Lung (tissue), 12 donors: Measurements from ENCODE around the gene LSS. TPM values are rescaled to one million over a fixed set of nuclear protein-coding genes. Genes with fewer than 3 reads are reported as not detected.
"Not testable (repeated sequence)": the region's sequence is repeated elsewhere in the genome, so short reads cannot be mapped to it uniquely, and the experiment has no call there.

Experiments
- ATAC-seq: fragments of 200-7000 bp; cut with Tn5 transposase; one replicate; pipeline ENCODE4 v1.9.1; 2020; ENCODE audit warnings: moderate number of reproducible peaks; ENCODE audit not compliant: insufficient read depth, low FRiP score
- DNase-seq, 3 donors: peaks; one replicate each; pipeline ENCODE4 v3.0.0-alpha.2; 2013 to 2017
- H3K27ac ChIP-seq, 2 donors: one replicate each; pipeline ENCODE4 v1.5.1; 2013; ENCODE audit warnings: mild to moderate bottlenecking in 2 of 2, moderate library complexity in 2 of 2, control low read depth in 1 of 2, inconsistent platforms in 1 of 2, low read depth in 1 of 2, low read length in 1 of 2
- H3K27me3 ChIP-seq, 3 donors: one replicate each; pipeline ENCODE4 v1.5.1; 2013; ENCODE audit warnings: low read length in 2 of 3; ENCODE audit not compliant: control insufficient read depth in 3 of 3, insufficient read depth in 3 of 3
- H3K36me3 ChIP-seq, 4 donors: one replicate each; pipeline ENCODE4 v1.5.1; 2013; ENCODE audit warnings: low read length in 4 of 4, mild to moderate bottlenecking in 1 of 4, moderate library complexity in 1 of 4; ENCODE audit not compliant: control insufficient read depth in 4 of 4, insufficient read depth in 4 of 4
- H3K4me1 ChIP-seq, 5 donors: one replicate each; pipeline ENCODE4 v1.5.1; 2013; ENCODE audit warnings: low read length in 5 of 5, mild to moderate bottlenecking in 2 of 5, moderate library complexity in 1 of 5; ENCODE audit not compliant: control insufficient read depth in 5 of 5, insufficient read depth in 5 of 5
- H3K4me3 ChIP-seq: one replicate; pipeline ENCODE4 v1.5.1; 2013; ENCODE audit warnings: mild to moderate bottlenecking, control low read depth, moderate library complexity
- H3K9ac ChIP-seq, 2 donors: one replicate each; pipeline ENCODE4 v1.5.1; 2013; ENCODE audit warnings: low read length in 2 of 2, control low read depth in 1 of 2; ENCODE audit not compliant: insufficient read depth in 1 of 2
- H3K9me3 ChIP-seq, 4 donors: one replicate each; pipeline ENCODE4 v1.5.1; 2013; ENCODE audit warnings: low read length in 3 of 4, mild to moderate bottlenecking in 1 of 4, moderate library complexity in 1 of 4; ENCODE audit not compliant: control insufficient read depth in 4 of 4, insufficient read depth in 3 of 4
- CTCF ChIP-seq: IDR thresholded peaks from 2 replicates; pipeline ENCODE4 v1.5.1; 2012; ENCODE audit warnings: mild to moderate bottlenecking; ENCODE audit errors: control extremely low read depth, extremely low read depth
- whole genome bisulfite sequencing, 2 donors: extraction: QIAGEN DNeasy Blood & Tissue Kit; methylation state at CpG; one replicate each; pipeline ENCODE4 v1.1.7; 2013; 5-methylcytosine and 5-hydroxymethylcytosine counted together
- polyA plus RNA-seq, 2 donors: library from polyadenylated mRNA; stranded (reverse); fragments of 200-250 nt; gene quantifications; one replicate each; pipeline ENCODE4 v1.2.1, GENCODE V29; 2013
- total RNA-seq, 2 donors: library from RNA; depleted of rRNA in 1 of 2; stranded (reverse); fragments of >200 nt in 1 of 2; gene quantifications; one replicate each; pipeline ENCODE4 v1.2.1, GENCODE V29; 2014 to 2021
- donor health status: control.
- donor health status: control.
- donor health status: Bipolar disorder and iron deficiency.
- donor health status: healthy.
- donor health status: DM: yes; HTN: yes; CAD: no.

The LSS gene
- total and polyA plus RNA-seq, 4 donors, result 54.6 to 152 (median 98.8) TPM

- Histone ChIP-seq H3K36me3 (peaks cover 5 to 62% (median 8%) of the 10 kb centered on the region in 4 donors), H3K27ac (no peak overlapping the region), H3K9me3 (no peaks in the 10 kb centered on the region), H3K9ac (no peak overlapping the region), H3K4me3 (no peak overlapping the region), H3K27me3 (no peaks in the 10 kb centered on the region), H3K4me1 (no peaks in the 10 kb centered on the region)
- no peak for TF ChIP-seq CTCF
- ATAC-seq (no peak), DNase-seq (no peak)
- 95% methylated on average over 16 of the region's 16 CpGs for WGBS, 2 donors
Observed at GRCh38 chr21:46205766-46206162, 22.8 kb downstream of the LSS start.

GRCh38 chr21:46205166-46205565 lies 23.4 kb downstream of the LSS start:
- 92 to 93% methylated on average over 18 of the region's 18 CpGs for WGBS, 2 donors

GRCh38 chr21:46203203-46203600 lies 25.4 kb downstream of the LSS start:
- H3K4me1 ChIP-seq, result no peaks in the 10 kb centered on the region
- no peaks in the 10 kb centered on the region for H3K27me3 ChIP-seq
- no peak overlapping the region for H3K4me3 ChIP-seq
- ATAC-seq (no peak), DNase-seq (no peak)
- H3K9me3 ChIP-seq, result no peaks in the 10 kb centered on the region
- no peak overlapping the region for H3K9ac ChIP-seq
- WGBS, 2 donors, result 96 to 98% methylated on average over 8 of the region's 8 CpGs
- H3K27ac ChIP-seq, result peak overlapping the region in 1 of 2 donors; percentile 3
- peaks cover 9 to 42% (median 16%) of the 10 kb centered on the region in 4 donors for H3K36me3 ChIP-seq
- no peak for TF ChIP-seq CTCF

More at GRCh38 chr21:46205166-46205565, 23.4 kb downstream of the LSS start:
- Histone ChIP-seq H3K36me3 (peaks cover 2 to 56% (median 9%) of the 10 kb centered on the region in 4 donors), H3K9ac (no peak overlapping the region), H3K4me3 (no peak overlapping the region), H3K27ac (no peak overlapping the region), H3K27me3 (no peaks in the 10 kb centered on the region), H3K9me3 (no peaks in the 10 kb centered on the region), H3K4me1 (no peaks in the 10 kb centered on the region)
- no peak for TF ChIP-seq CTCF
- DNase-seq (no peak), ATAC-seq (no peak)

- peaks cover 9 to 37% (median 16%) of the 10 kb centered on the region in 4 donors for H3K36me3 ChIP-seq
- no peak for ATAC-seq
- no peaks in the 10 kb centered on the region for H3K27me3 ChIP-seq
- no peak for TF ChIP-seq CTCF
- WGBS, 2 donors, result 84 to 91% methylated on average over 6 of the region's 6 CpGs
- H3K4me3 ChIP-seq, result no peak overlapping the region
- no peak overlapping the region for H3K9ac ChIP-seq
- no peaks in the 10 kb centered on the region for H3K4me1 ChIP-seq
- no peaks in the 10 kb centered on the region for H3K9me3 ChIP-seq
- no peak for DNase-seq
- H3K27ac ChIP-seq, result peak overlapping the region; percentile 3 to 36
Observed at GRCh38 chr21:46202592-46203202, 25.9 kb downstream of the LSS start.

GRCh38 chr21:46200877-46201803 lies 27.4 kb downstream of the LSS start:
- not testable (repeated sequence) for H3K27me3 ChIP-seq, ATAC-seq, H3K27ac ChIP-seq, H3K4me3 ChIP-seq, H3K9me3 ChIP-seq, DNase-seq, H3K9ac ChIP-seq, H3K4me1 ChIP-seq
- WGBS, 2 donors, result 88 to 98% methylated on average over 2 to 3 of the region's 8 CpGs
- peaks cover 9 to 29% (median 16%) of the 10 kb centered on the region in 4 donors for H3K36me3 ChIP-seq
